MM.1S (cell line): Measurements from ENCODE around the gene ROCK2.

Experiments used
- EZH2 ChIP-seq: fragments of 300-600 bp; sonication (generic); optimal IDR thresholded peaks from 2 replicates; pipeline ENCODE3; 2017; ENCODE audit warnings: low read depth, mild to moderate bottlenecking, antibody characterized with exemption, low read length, mixed read lengths
- TF ChIP-seq, protein P1 (sequence below): fragments of 300-600 bp; sonication (generic); IDR thresholded peaks from 2 replicates; pipeline ENCODE4 v1.5.1; 2016; ENCODE audit warnings: antibody characterized with exemption, low read length, mixed read lengths

DNA sequence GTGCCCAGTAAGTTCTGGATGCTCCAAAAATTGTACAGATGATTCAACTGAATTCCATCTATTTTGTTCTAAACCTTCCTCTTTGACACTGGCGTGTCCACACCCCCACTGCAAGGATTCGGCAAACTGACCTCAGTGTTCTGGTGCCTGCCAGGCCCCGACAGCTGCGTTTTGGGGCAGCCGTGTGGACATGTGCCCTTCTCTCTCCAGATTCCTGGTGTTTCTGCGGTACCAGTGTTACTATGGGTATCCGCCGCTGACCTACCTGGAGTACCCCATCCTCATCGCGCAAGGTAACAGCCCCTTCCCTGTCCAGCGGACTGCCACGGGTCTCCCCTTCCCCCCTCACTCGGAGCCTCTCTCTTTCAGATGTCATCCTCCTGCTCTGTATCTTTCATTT, 184.2 kb downstream of the ROCK2 start:
- TF ChIP-seq EZH2: no peak
- TF ChIP-seq, protein P1, sequence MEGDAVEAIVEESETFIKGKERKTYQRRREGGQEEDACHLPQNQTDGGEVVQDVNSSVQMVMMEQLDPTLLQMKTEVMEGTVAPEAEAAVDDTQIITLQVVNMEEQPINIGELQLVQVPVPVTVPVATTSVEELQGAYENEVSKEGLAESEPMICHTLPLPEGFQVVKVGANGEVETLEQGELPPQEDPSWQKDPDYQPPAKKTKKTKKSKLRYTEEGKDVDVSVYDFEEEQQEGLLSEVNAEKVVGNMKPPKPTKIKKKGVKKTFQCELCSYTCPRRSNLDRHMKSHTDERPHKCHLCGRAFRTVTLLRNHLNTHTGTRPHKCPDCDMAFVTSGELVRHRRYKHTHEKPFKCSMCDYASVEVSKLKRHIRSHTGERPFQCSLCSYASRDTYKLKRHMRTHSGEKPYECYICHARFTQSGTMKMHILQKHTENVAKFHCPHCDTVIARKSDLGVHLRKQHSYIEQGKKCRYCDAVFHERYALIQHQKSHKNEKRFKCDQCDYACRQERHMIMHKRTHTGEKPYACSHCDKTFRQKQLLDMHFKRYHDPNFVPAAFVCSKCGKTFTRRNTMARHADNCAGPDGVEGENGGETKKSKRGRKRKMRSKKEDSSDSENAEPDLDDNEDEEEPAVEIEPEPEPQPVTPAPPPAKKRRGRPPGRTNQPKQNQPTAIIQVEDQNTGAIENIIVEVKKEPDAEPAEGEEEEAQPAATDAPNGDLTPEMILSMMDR: no peak
